Ramos (cell line): ENCODE data around the gene NUS1.
"Not testable (repeated sequence)": the region's sequence is repeated elsewhere in the genome, so short reads cannot be mapped to it uniquely, and the experiment has no call there.

Experiments
- in situ Hi-C: fragments of 300-500 bp; cut with MboI; formaldehyde crosslinking; loops from one replicate; pipeline ENCODE4 v1.14.3; 2022; ENCODE audit warnings: low sequenced_read_pairs; ENCODE audit not compliant: unreplicated experiment

The NUS1 gene

GRCh38 chr6:117706936-117707509 is 31.8 kb downstream of the NUS1 start:
- in situ Hi-C loops, result not testable (repeated sequence)

GRCh38 chr6:117711369-117711768 is 36.1 kb downstream of the NUS1 start:
- in situ Hi-C loops, result no loop called here

DNA sequence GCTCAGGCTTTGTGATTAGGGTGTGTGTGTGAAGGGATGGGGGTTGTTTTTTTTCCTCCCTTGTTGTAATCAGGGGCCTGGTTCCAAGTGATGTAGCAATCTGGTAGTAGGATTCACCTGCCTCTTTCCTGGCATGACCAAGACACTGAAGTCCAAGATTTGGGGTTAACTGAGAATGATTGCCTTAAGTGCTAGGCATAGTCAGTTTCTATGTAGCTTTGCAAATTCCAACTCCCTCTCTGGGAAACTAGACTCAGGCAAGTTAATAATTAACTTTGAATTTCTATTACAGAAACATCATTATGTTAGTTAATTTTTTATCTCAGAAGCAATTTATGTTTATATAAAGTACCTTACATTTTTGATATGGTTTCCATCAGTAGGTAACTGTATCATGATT is 43.6 kb downstream of the NUS1 start:
- in situ Hi-C loops, result no loop called here

- in situ Hi-C loops, result not testable (repeated sequence)
Measured at GRCh38 chr6:117721520-117721919, 46.3 kb downstream of the NUS1 start.

DNA sequence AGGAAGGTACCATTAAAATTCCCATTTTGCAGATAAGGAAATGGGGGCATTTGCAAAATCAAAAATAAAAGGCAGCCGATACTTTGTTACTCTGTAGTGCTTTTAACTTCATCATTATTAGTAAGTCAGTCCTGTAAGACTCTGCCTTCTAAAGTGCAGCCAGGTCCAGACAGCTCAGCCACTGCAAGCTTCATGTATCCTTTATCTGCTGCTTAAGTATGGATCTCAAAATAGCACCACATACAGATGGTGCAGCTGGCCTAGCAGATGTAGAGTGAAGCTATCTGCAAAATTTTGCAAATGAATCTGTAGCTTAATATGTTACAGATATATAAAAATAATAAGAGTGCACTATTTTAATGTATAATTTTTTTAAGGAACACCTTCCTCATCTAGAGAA is 53.4 kb downstream of the NUS1 start:
- in situ Hi-C loops, result no loop called here

GRCh38 chr6:117729613-117730012 is 54.3 kb downstream of the NUS1 start:
- in situ Hi-C loops, result no loop called here

DNA sequence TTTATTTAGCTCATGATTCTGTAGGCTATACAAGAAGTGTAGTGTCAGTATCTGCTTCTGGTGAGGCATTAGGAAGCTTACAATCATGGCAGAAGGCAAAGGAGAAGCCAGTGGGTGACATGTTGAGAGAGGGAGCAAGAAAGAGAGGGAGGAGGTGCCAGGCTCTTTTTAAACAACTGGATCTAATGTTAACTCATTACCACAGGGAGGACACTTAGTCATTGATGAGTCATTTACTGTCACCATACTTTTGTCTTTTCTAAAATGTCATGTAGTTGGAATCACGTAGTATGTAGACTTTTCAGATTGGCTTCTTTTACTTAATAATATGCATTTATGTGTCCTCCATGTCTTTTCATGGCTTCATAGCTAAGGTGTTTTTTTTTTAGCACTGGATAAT is 58.1 kb downstream of the NUS1 start:
- in situ Hi-C loops, result no loop called here

DNA sequence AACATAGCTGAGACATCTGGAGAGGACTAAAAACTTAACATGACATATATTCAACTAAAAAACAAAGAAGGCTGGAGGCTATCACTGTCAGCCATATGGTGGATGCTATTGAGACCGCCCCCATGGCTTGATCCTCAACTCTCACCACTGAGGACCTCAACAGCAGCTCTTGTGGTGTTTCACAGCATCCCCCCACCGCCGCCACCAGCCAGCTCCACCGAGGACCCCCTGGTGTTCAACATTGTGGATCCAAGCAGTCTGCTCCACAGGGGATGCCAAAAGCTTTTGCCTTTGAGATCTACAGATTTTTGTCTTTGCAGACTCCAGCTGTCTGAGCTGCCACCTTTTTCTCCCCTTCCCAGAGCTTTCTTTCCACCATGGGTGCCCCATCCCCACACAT is 64.6 kb downstream of the NUS1 start:
- in situ Hi-C loops, result no loop called here

DNA sequence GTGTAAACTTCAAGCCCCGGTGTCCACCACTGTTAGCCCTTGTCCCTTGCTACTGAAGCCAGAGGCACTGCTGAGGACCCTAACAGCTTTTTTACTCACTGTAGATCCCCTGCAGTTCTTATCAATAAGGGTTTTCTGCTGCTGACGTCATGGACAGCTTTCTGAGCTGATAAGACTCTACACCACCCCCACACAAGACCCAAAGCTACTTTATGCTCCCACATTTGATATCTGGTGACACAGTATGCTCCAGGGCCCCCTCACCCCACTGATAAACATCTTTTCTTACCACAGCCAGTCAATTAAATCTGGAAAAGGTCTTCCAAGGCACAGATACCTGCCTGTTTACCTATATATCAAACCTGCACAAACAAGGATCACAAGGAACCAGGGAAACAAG is 65.3 kb downstream of the NUS1 start:
- in situ Hi-C loops, result no loop called here

DNA sequence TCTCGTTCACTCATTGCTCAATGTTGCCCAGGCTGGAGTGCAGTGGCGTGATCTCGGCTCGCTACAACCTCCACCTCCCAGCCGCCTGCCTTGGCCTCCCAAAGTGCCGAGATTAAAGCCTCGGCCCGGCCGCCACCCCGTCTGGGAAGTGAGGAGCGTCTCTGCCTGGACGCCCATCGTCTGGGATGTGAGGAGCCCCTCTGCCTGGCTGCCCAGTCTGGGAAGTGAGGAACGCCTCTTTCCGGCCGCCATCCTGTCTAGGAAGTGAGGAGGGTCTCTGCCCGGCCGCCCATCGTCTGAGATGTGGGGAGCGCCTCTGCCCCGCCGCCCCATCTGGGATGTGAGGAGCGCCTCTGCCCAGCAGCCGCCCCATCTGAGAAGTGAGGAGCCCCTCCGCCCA is 75.4 kb downstream of the NUS1 start:
- in situ Hi-C loops, result not testable (repeated sequence)
